Naive thymus-derived CD4-positive, alpha-beta T cell (primary cell): ENCODE data around the gene LYPD6. TPM values are rescaled to one million over a fixed set of nuclear protein-coding genes. Genes with fewer than 3 reads are reported as not detected.
A peak's percentile ranks its signal among the peaks of the same experiment; 100 is the strongest.

Source experiments
- ATAC-seq: fragments of 150-1000 bp; cut with Tn5 transposase; 2 replicates; pipeline ENCODE4 v1.10.0; 2021; ENCODE audit warnings: mild to moderate bottlenecking, moderate library complexity
- CTCF ChIA-PET: fragments of 350-600 bp; sonication (Branson Sonifier 250); formaldehyde crosslinking; loops from one replicate; lab custom pipeline; 2021; ENCODE audit warnings: antibody characterized with exemption; lab: Charles Lee
- POLR2A ChIA-PET: fragments of 350-600 bp; sonication (Branson Sonifier 250); formaldehyde crosslinking; loops from one replicate; lab custom pipeline; 2021; ENCODE audit warnings: antibody characterized with exemption, inconsistent platforms; lab: Charles Lee
- DNase-seq, 9 donors: peaks; one replicate each; pipeline versions ENCODE4 v3.0.0 to v3.0.0-alpha.2; 2020 to 2022; ENCODE audit warnings: mixed read lengths in 1 of 9
- H3K27ac ChIP-seq: one replicate; pipeline ENCODE4 v1.7.0; 2013; ENCODE audit warnings: mild to moderate bottlenecking, low read depth, low read length, moderate library complexity
- H3K27me3 ChIP-seq, 2 donors: one replicate each; pipeline ENCODE4 v1.7.0; 2013; ENCODE audit warnings: low read length in 2 of 2, mild to moderate bottlenecking in 2 of 2, moderate library complexity in 2 of 2; ENCODE audit not compliant: control insufficient read depth in 2 of 2, insufficient read depth in 2 of 2
- H3K36me3 ChIP-seq, 3 experiments: 1 replicate in 2 of 3; 2 replicates in 1 of 3; pipeline ENCODE4 v1.7.0; 2013; ENCODE audit warnings: low read length in 3 of 3, mild to moderate bottlenecking in 3 of 3, moderate library complexity in 1 of 3; ENCODE audit not compliant: insufficient read depth in 3 of 3, control insufficient read depth in 2 of 3
- H3K4me1 ChIP-seq, 2 donors: one replicate each; pipeline ENCODE4 v1.7.0; 2013; ENCODE audit warnings: low read length in 2 of 2, mild to moderate bottlenecking in 2 of 2, moderate library complexity in 1 of 2; ENCODE audit not compliant: control insufficient read depth in 2 of 2, insufficient read depth in 2 of 2
- H3K4me3 ChIP-seq: 2 replicates; pipeline ENCODE4 v1.7.0; 2013; ENCODE audit warnings: mild to moderate bottlenecking, low read length
- H3K9me3 ChIP-seq, 3 experiments: 1 replicate in 2 of 3; 2 replicates in 1 of 3; pipeline ENCODE4 v1.7.0; 2013; ENCODE audit warnings: low read length in 3 of 3; ENCODE audit not compliant: control insufficient read depth in 2 of 3
- H3K27ac Mint-ChIP-seq, 9 donors: one replicate each; pipeline ENCODE4 v1.8.0; 2020 to 2022; ENCODE audit warnings: mixed read lengths in 9 of 9, mild to moderate bottlenecking in 8 of 9, moderate library complexity in 5 of 9, inconsistent platforms in 2 of 9
- H3K27me3 Mint-ChIP-seq, 5 donors: one replicate each; pipeline ENCODE4 v1.8.0; 2021 to 2022; ENCODE audit warnings: mixed read lengths in 5 of 5, mild to moderate bottlenecking in 1 of 5
- H3K36me3 Mint-ChIP-seq, 5 donors: one replicate each; pipeline ENCODE4 v1.8.0; 2020 to 2022; ENCODE audit warnings: mixed read lengths in 5 of 5, mild to moderate bottlenecking in 3 of 5, inconsistent platforms in 1 of 5
- H3K4me1 Mint-ChIP-seq, 7 donors: one replicate each; pipeline ENCODE4 v1.8.0; 2020 to 2022; ENCODE audit warnings: mixed read lengths in 7 of 7, mild to moderate bottlenecking in 3 of 7, inconsistent platforms in 1 of 7
- H3K4me3 Mint-ChIP-seq, 10 donors: one replicate each; pipeline ENCODE4 v1.8.0; 2020 to 2022; ENCODE audit warnings: mild to moderate bottlenecking in 10 of 10, mixed read lengths in 10 of 10, moderate library complexity in 6 of 10, inconsistent platforms in 2 of 10
- H3K9me3 Mint-ChIP-seq, 11 donors: one replicate each; pipeline ENCODE4 v1.8.0; 2020 to 2022; ENCODE audit warnings: mixed read lengths in 11 of 11, mild to moderate bottlenecking in 4 of 11, inconsistent platforms in 1 of 11, moderate library complexity in 1 of 11
- intact Hi-C, 2 donors: fragments of 100-400 bp; cut with micrococcal nuclease; formaldehyde crosslinking; loops; one replicate each; pipeline ENCODE4 v1.15.1; 2023
- polyA plus RNA-seq, 2 donors: library from polyadenylated mRNA; unstranded; fragments of 300-500 nt; fragmentation: Illumina TruSeq; gene quantifications; one replicate each; pipeline ENCODE4 v1.2.3, GENCODE V29; 2021
- total RNA-seq, 6 experiments: library from RNA in 5 of 6; stranded (reverse) in 5 of 6; gene quantifications; 1 replicate in 5 of 6; 2 replicates in 1 of 6; pipeline ENCODE4 v1.2.3 and lab custom pipeline; 2021 to 2026

The LYPD6 gene
- total and polyA plus RNA-seq, 7 experiments from 2014 or later: not detected

- Histone ChIP-seq H3K27me3 (no peaks in the 10 kb centered on the region), H3K9me3 (peaks cover 0 to 3% (median 0%) of the 10 kb centered on the region in 3 experiments), H3K4me3 (no peak overlapping the region), H3K27ac (no peak overlapping the region), H3K36me3 (no peaks in the 10 kb centered on the region), H3K4me1 (no peaks in the 10 kb centered on the region)
- H3K27ac Mint-ChIP-seq: no peak overlapping the region
- H3K27me3 Mint-ChIP-seq: peaks cover 0 to 6% (median 0%) of the 10 kb centered on the region in 5 donors
- intact Hi-C loops: no loop called here
- no peak overlapping the region for H3K4me3 Mint-ChIP-seq
- H3K4me1 Mint-ChIP-seq: no peaks in the 10 kb centered on the region
- ATAC-seq (no peak), DNase-seq (no peak)
- H3K36me3 Mint-ChIP-seq: no peaks in the 10 kb centered on the region
- CTCF ChIA-PET: interaction anchor here (0.5 to 0.7 kb wide), 2 partner anchors 76 to 156 kb away, joined by 3 read pairs; no protein-coding TSS in a partner anchor
- peaks cover 0 to 8% (median 3%) of the 10 kb centered on the region in 11 donors for H3K9me3 Mint-ChIP-seq
- POLR2A ChIA-PET: interaction anchor here (0.7 kb wide), 1 partner anchor 121 kb away, joined by 3 read pairs; no protein-coding TSS in a partner anchor
Measured at GRCh38 chr2:149466635-149467034, 136.2 kb downstream of the LYPD6 start.

GRCh38 chr2:149467436-149467835 lies 137.0 kb downstream of the LYPD6 start:
- POLR2A ChIA-PET: no interaction called here
- H3K36me3 Mint-ChIP-seq: no peaks in the 10 kb centered on the region
- H3K4me1 Mint-ChIP-seq: no peaks in the 10 kb centered on the region

DNA sequence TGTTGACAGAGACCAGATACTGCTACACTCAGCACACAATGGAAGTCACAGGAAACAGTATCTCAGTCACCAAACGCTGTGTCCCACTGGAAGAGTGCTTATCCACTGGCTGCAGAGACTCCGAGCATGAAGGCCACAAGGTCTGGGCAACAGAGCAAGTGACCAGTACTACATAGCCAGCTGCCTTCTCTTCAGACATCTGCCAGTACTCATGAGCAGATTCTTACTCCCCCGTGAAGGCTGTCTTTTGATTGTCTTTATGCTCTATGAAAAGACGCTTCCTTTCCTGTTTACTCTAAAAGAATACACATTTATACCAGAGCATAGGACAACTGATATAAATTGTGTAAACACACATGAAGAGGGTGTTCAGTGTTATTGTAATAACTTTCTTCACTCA lies 138.2 kb downstream of the LYPD6 start:
- no peak overlapping the region for H3K4me3 ChIP-seq
- no peaks in the 10 kb centered on the region for H3K9me3 ChIP-seq
- ATAC-seq: no peak
- H3K27me3 Mint-ChIP-seq: peaks cover 0 to 6% (median 3%) of the 10 kb centered on the region in 5 donors
- no peaks in the 10 kb centered on the region for H3K4me1 ChIP-seq
- DNase-seq: no peak
- no peak overlapping the region for H3K27ac ChIP-seq
- no peaks in the 10 kb centered on the region for H3K27me3 ChIP-seq
- intact Hi-C loops: no loop called here
- H3K4me1 Mint-ChIP-seq: no peaks in the 10 kb centered on the region
- no peaks in the 10 kb centered on the region for H3K36me3 ChIP-seq
- H3K36me3 Mint-ChIP-seq: no peaks in the 10 kb centered on the region
- CTCF ChIA-PET: interaction anchor here (0.9 kb wide), 1 partner anchor 342 kb away, joined by 3 read pairs; no protein-coding TSS in a partner anchor
- peaks cover 0 to 7% (median 0%) of the 10 kb centered on the region in 11 donors for H3K9me3 Mint-ChIP-seq
- no peak overlapping the region for H3K4me3 Mint-ChIP-seq
- H3K27ac Mint-ChIP-seq: no peak overlapping the region
- POLR2A ChIA-PET: no interaction called here

More at GRCh38 chr2:149467436-149467835, 137.0 kb downstream of the LYPD6 start:
- Mint-ChIP-seq H3K27ac (no peak overlapping the region), H3K27me3 (peaks cover 0 to 6% (median 0%) of the 10 kb centered on the region in 5 donors), H3K9me3 (peaks cover 0 to 6% (median 0%) of the 10 kb centered on the region in 11 donors), H3K4me3 (no peak overlapping the region)
- CTCF ChIA-PET: no interaction called here
- DNase-seq (no peak), ATAC-seq (no peak)
- H3K4me3 ChIP-seq: no peak overlapping the region
- no peaks in the 10 kb centered on the region for H3K27me3 ChIP-seq
- no peaks in the 10 kb centered on the region for H3K4me1 ChIP-seq
- intact Hi-C loops: no loop called here
- H3K27ac ChIP-seq: no peak overlapping the region
- no peaks in the 10 kb centered on the region for H3K9me3 ChIP-seq
- H3K36me3 ChIP-seq: no peaks in the 10 kb centered on the region

GRCh38 chr2:149470046-149470445 lies 139.7 kb downstream of the LYPD6 start:
- Histone ChIP-seq H3K27ac (no peak overlapping the region), H3K9me3 (no peaks in the 10 kb centered on the region), H3K36me3 (no peaks in the 10 kb centered on the region), H3K4me3 (no peak overlapping the region), H3K27me3 (no peaks in the 10 kb centered on the region), H3K4me1 (no peaks in the 10 kb centered on the region)
- no peak for DNase-seq
- CTCF ChIA-PET: no interaction called here
- Mint-ChIP-seq H3K27ac (no peak overlapping the region), H3K4me3 (no peak overlapping the region), H3K4me1 (no peaks in the 10 kb centered on the region), H3K27me3 (peaks cover 0 to 6% (median 4%) of the 10 kb centered on the region in 5 donors), H3K36me3 (no peaks in the 10 kb centered on the region), H3K9me3 (peaks cover 0 to 7% (median 0%) of the 10 kb centered on the region in 11 donors)
- POLR2A ChIA-PET: no interaction called here
- intact Hi-C loops: no loop called here
- no peak for ATAC-seq

- H3K4me3 Mint-ChIP-seq: no peak overlapping the region
- Histone ChIP-seq H3K27ac (no peak overlapping the region), H3K9me3 (no peaks in the 10 kb centered on the region), H3K4me3 (no peak overlapping the region), H3K27me3 (no peaks in the 10 kb centered on the region), H3K4me1 (no peaks in the 10 kb centered on the region), H3K36me3 (no peaks in the 10 kb centered on the region)
- peaks cover 0 to 7% (median 0%) of the 10 kb centered on the region in 11 donors for H3K9me3 Mint-ChIP-seq
- ChIA-PET POLR2A (no interaction called here), CTCF (no interaction called here)
- no peaks in the 10 kb centered on the region for H3K36me3 Mint-ChIP-seq
- intact Hi-C loops: no loop called here
- ATAC-seq (no peak), DNase-seq (no peak)
- no peaks in the 10 kb centered on the region for H3K4me1 Mint-ChIP-seq
- no peak overlapping the region for H3K27ac Mint-ChIP-seq
- H3K27me3 Mint-ChIP-seq: peaks cover 0 to 6% (median 3%) of the 10 kb centered on the region in 5 donors
Measured at GRCh38 chr2:149472413-149472812, 142.0 kb downstream of the LYPD6 start.

DNA sequence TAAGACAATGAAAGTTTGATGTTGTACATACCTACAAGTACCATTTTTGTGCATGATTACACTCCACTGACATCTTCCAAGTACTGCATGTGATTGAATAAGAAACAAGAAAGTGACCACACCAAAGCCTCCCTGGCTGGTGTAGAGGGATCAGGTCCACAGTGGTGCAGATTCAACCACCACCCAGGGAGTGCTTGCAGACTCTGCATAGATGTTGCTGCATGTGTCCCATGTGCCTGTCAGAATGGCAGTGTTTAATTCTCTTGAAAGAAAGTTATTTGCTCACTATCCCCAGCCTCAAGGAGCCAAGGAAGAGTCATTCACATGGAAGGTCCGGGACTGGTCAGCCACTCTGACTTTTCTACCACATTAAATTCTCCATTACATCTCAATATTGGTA lies 142.7 kb downstream of the LYPD6 start:
- no peaks in the 10 kb centered on the region for H3K4me1 Mint-ChIP-seq
- no peak for ATAC-seq
- intact Hi-C loops: no loop called here
- H3K9me3 ChIP-seq: no peaks in the 10 kb centered on the region
- H3K4me3 Mint-ChIP-seq: peak overlapping the region in 1 of 10 donors; percentile 4
- no peak for DNase-seq
- H3K27me3 ChIP-seq: no peaks in the 10 kb centered on the region
- no peaks in the 10 kb centered on the region for H3K36me3 ChIP-seq
- H3K27me3 Mint-ChIP-seq: peaks cover 0 to 6% (median 3%) of the 10 kb centered on the region in 5 donors
- H3K27ac ChIP-seq: no peak overlapping the region
- H3K36me3 Mint-ChIP-seq: no peaks in the 10 kb centered on the region
- CTCF ChIA-PET: no interaction called here
- no peak overlapping the region for H3K4me3 ChIP-seq
- no peaks in the 10 kb centered on the region for H3K4me1 ChIP-seq
- H3K9me3 Mint-ChIP-seq: peaks cover 0 to 7% (median 0%) of the 10 kb centered on the region in 11 donors
- POLR2A ChIA-PET: no interaction called here
- no peak overlapping the region for H3K27ac Mint-ChIP-seq

DNA sequence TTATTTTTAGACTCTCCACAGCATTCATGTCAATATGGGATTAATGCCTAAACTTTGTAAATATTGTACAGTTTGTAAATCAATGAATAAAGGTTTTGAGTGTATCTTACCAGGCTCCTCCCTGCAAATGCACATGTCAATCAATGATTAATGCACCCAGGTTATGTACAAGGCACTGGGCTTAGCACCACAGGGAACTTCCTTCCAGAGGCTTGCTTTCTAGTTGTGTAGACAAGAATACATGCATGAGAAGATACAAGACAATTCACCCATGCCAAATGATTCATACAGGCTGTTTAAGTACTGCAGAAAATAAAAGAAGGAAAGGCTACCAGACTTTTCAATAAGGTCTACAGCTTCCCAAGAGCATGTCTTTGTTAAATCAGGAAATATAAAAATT lies 143.1 kb downstream of the LYPD6 start:
- no peaks in the 10 kb centered on the region for H3K36me3 ChIP-seq
- H3K9me3 ChIP-seq: no peaks in the 10 kb centered on the region
- POLR2A ChIA-PET: no interaction called here
- no peaks in the 10 kb centered on the region for H3K4me1 Mint-ChIP-seq
- ATAC-seq (no peak), DNase-seq (no peak)
- CTCF ChIA-PET: no interaction called here
- no peak overlapping the region for H3K27ac ChIP-seq
- intact Hi-C loops: no loop called here
- H3K27me3 ChIP-seq: no peaks in the 10 kb centered on the region
- no peaks in the 10 kb centered on the region for H3K36me3 Mint-ChIP-seq
- peaks cover 0 to 6% (median 3%) of the 10 kb centered on the region in 5 donors for H3K27me3 Mint-ChIP-seq
- H3K4me1 ChIP-seq: no peaks in the 10 kb centered on the region
- H3K4me3 Mint-ChIP-seq: no peak overlapping the region
- peaks cover 0 to 7% (median 0%) of the 10 kb centered on the region in 11 donors for H3K9me3 Mint-ChIP-seq
- H3K4me3 ChIP-seq: no peak overlapping the region
- H3K27ac Mint-ChIP-seq: no peak overlapping the region
